ENCODE data around the gene GLIPR1L2. TPM values are rescaled to one million over a fixed set of nuclear protein-coding genes. Genes with fewer than 3 reads are reported as not detected.

The GLIPR1L2 gene
- total and polyA plus RNA-seq, 2 of the 8 experiments (the other 6 are each of a cell fraction or from before 2014, with no cell fraction given), result 0.09 TPM; not detected in 1

- H2AK5ac ChIP-seq (ENCODE audit: low read depth, low read length), result no peak overlapping the region
- H3K9ac ChIP-seq (replicated peaks in 1 of 4; ENCODE audit: extremely low read depth in 1 of 4, low read depth in 3 of 4, low read length in 3 of 4), result no peak overlapping the region
- WGBS, 2 experiments (ENCODE audit: extremely low coverage in 1 of 2, insufficient coverage in 1 of 2, insufficient read length in 1 of 2, insufficient replicate concordance in 2 of 2, low coverage in 1 of 2, low lambda C conversion rate in 2 of 2, missing lambda C conversion rate in 1 of 2), result 100% methylated on average over 1 of the region's 1 CpG; no CpG with 5 or more reads in 1 of the 2 experiments
- no peaks in the 10 kb centered on the region; a peak in 1 of 4 replicates for H3K79me2 ChIP-seq (ENCODE audit: control insufficient read depth in 1 of 2, insufficient read depth in 2 of 2, low read length in 2 of 2)
- DNase-seq (ENCODE audit: low read depth in 1 of 2, low spot score in 2 of 2) (no peak), FAIRE-seq (no peak)
- no peaks in the 10 kb centered on the region for H3K23me2 ChIP-seq (ENCODE audit: low read depth, low read length)
- H2BK120ac ChIP-seq (replicated peaks; ENCODE audit: low read depth, low read length), result no peak overlapping the region
- no peak overlapping the region for H3K56ac ChIP-seq (replicated peaks; ENCODE audit: insufficient read length, low read depth, low read length)
- H3K23ac ChIP-seq (ENCODE audit: insufficient read length), result no peak overlapping the region
- H3K4me3 ChIP-seq (ENCODE audit: extremely low read depth in 1 of 4, insufficient read depth in 2 of 4, low read depth in 3 of 4, low read length in 4 of 4), result no peak overlapping the region
- H3K4me2 ChIP-seq (ENCODE audit: insufficient read depth in 1 of 2, low read depth in 2 of 2, low read length in 2 of 2), result no peak overlapping the region
- no peaks in the 10 kb centered on the region for H3K9me3 ChIP-seq (ENCODE audit: insufficient read depth in 2 of 2, low read depth in 1 of 2, low read length in 1 of 2)
- no peak overlapping the region for H2BK12ac ChIP-seq (ENCODE audit: low read depth, low read length)
- no peaks in the 10 kb centered on the region for H3K27me3 ChIP-seq (replicated peaks in 1 of 4; ENCODE audit: control insufficient read depth in 3 of 4, extremely low read depth in 1 of 4, insufficient read depth in 3 of 4, low read length in 3 of 4)
- ChIA-PET POLR2A (ENCODE audit: partially characterized antibody) (interaction anchor here (0.6 kb wide), 1 partner anchor 1385 kb away, joined by 3 read pairs; no protein-coding TSS in a partner anchor), CTCF (ENCODE audit: partially characterized antibody) (interaction anchor here (0.7 kb wide), 1 partner anchor 90 kb away, joined by 3 read pairs; no protein-coding TSS in a partner anchor)
- no peak overlapping the region for H3K4ac ChIP-seq (replicated peaks; ENCODE audit: insufficient read length, low read depth, low read length)
- H4K91ac ChIP-seq (replicated peaks; ENCODE audit: insufficient read length, low read length), result no peak overlapping the region
- peaks cover 0 to 6% (median 0%) of the 10 kb centered on the region in 4 experiments; a peak in 1 of 7 replicates for H3K4me1 ChIP-seq (replicated peaks in 1 of 4; ENCODE audit: control insufficient read depth in 3 of 4, insufficient read depth in 4 of 4, low read length in 3 of 4)
- no peaks in the 10 kb centered on the region for H3K36me3 ChIP-seq (ENCODE audit: control insufficient read depth in 2 of 4, insufficient read depth in 4 of 4, low read length in 3 of 4)
- TF ChIP-seq SP2 (IDR thresholded peaks at IDR 0.05; ENCODE audit: low read length) (no peak), KDM1A (IDR thresholded peaks at IDR 0.05; ENCODE audit: borderline replicate concordance, low read length) (no peak), EP300 (IDR thresholded peaks at IDR 0.05; ENCODE audit: borderline replicate concordance in 1 of 2, low read depth in 2 of 2, low read length in 2 of 2) (no peak), CHD1 (IDR thresholded peaks at IDR 0.05; ENCODE audit: low read depth, low read length) (no peak)
- no peak overlapping the region for H3K18ac ChIP-seq (ENCODE audit: extremely low read depth, low read length)
- no peak overlapping the region for H2BK5ac ChIP-seq (ENCODE audit: low read depth, low read length)
- H2BK20ac ChIP-seq (ENCODE audit: low read length), result no peak overlapping the region
- H2AFZ ChIP-seq (ENCODE audit: low read length), result no peak overlapping the region
- no peak overlapping the region for H4K8ac ChIP-seq (ENCODE audit: extremely low read depth, insufficient read depth, low read length)
- H2BK15ac ChIP-seq (ENCODE audit: low read length), result 0 out of 2 replicates have a peak overlapping the region, but pooled peaks have one; percentile 10
- H4K5ac ChIP-seq (ENCODE audit: insufficient read length, low read depth, low read length), result no peak overlapping the region
- no peak overlapping the region for H3K14ac ChIP-seq (ENCODE audit: insufficient read length)
- no peaks in the 10 kb centered on the region for H4K20me1 ChIP-seq (replicated peaks in 1 of 2; ENCODE audit: control insufficient read depth in 1 of 2, insufficient read depth in 2 of 2, low read length in 2 of 2)
- H3K27ac ChIP-seq (ENCODE audit: low read depth, low read length), result no peak overlapping the region
- H3K79me1 ChIP-seq (ENCODE audit: low read depth, low read length), result no peaks in the 10 kb centered on the region
Observed at GRCh38 chr12:75378354-75378753, 12.5 kb upstream of the GLIPR1L2 start.

Data from H1 (cell line).